Measurements from ENCODE around the gene RUBCNL. TPM values are rescaled to one million over a fixed set of nuclear protein-coding genes. Genes with fewer than 3 reads are reported as not detected.
"Not testable (repeated sequence)": the region's sequence is repeated elsewhere in the genome, so short reads cannot be mapped to it uniquely, and the experiment has no call there.

RUBCNL gene
- 1 to 10 TPM; 1.9 to 3.5 (median 2.0) TPM for polyA plus RNA-seq (ENCODE audit: insufficient read length in 4 of 4)

- peak; percentile 21 to 52 (median 26) for DNase-seq (ENCODE audit: low read depth in 4 of 4, low spot score in 2 of 4)
Observed at GRCh38 chr13:46387064-46387851, at the start of gene RUBCNL. TSS of gene RUBCNL (minus strand) at chr13:46387252. CDS start at chr13:46372475, 14,777 bp downstream.

- not testable (repeated sequence) for DNase-seq (ENCODE audit: low read depth in 4 of 4, low spot score in 2 of 4)
Observed at GRCh38 chr13:46429558-46429957, 42.5 kb upstream of the RUBCNL start.

GRCh38 chr13:46405457-46405856 lies 18.4 kb upstream of the RUBCNL start:
- no peak for DNase-seq (ENCODE audit: low read depth in 4 of 4, low spot score in 2 of 4)

GRCh38 chr13:46404733-46405100 lies 17.7 kb upstream of the RUBCNL start:
- no peak for DNase-seq (ENCODE audit: low read depth in 4 of 4, low spot score in 2 of 4)

- DNase-seq (ENCODE audit: low read depth in 4 of 4, low spot score in 2 of 4), result no peak
Observed at GRCh38 chr13:46403851-46404732, 17.0 kb upstream of the RUBCNL start.

GRCh38 chr13:46402178-46402577 lies 15.1 kb upstream of the RUBCNL start:
- no peak for DNase-seq (ENCODE audit: low read depth in 4 of 4, low spot score in 2 of 4)

GRCh38 chr13:46401432-46401831 lies 14.4 kb upstream of the RUBCNL start:
- DNase-seq (ENCODE audit: low read depth in 4 of 4, low spot score in 2 of 4), result no peak

GRCh38 chr13:46396341-46396740 lies 9.3 kb upstream of the RUBCNL start:
- no peak for DNase-seq (ENCODE audit: low read depth in 4 of 4, low spot score in 2 of 4)

GRCh38 chr13:46392967-46393366 lies 5.9 kb upstream of the RUBCNL start:
- no peak for DNase-seq (ENCODE audit: low read depth in 4 of 4, low spot score in 2 of 4)

GRCh38 chr13:46389457-46390451 lies 2.7 kb upstream of the RUBCNL start:
- DNase-seq (ENCODE audit: low read depth in 4 of 4, low spot score in 2 of 4), result peak in 1 of 4 donors; percentile 23

GRCh38 chr13:46388846-46389245 lies 1.8 kb upstream of the RUBCNL start:
- no peak for DNase-seq (ENCODE audit: low read depth in 4 of 4, low spot score in 2 of 4)

GRCh38 chr13:46388308-46388707 lies 1.3 kb upstream of the RUBCNL start:
- no peak for DNase-seq (ENCODE audit: low read depth in 4 of 4, low spot score in 2 of 4)

- DNase-seq (ENCODE audit: low read depth in 4 of 4, low spot score in 2 of 4), result peak in 2 of 4 donors; percentile 13 to 25
Observed at GRCh38 chr13:46386392-46387063, 524 bp downstream of the RUBCNL start.

- peak in 1 of 4 donors; percentile 8 for DNase-seq (ENCODE audit: low read depth in 4 of 4, low spot score in 2 of 4)
Observed at GRCh38 chr13:46385946-46386345, 1.1 kb downstream of the RUBCNL start.

GRCh38 chr13:46383383-46383782 lies 3.7 kb downstream of the RUBCNL start:
- no peak for DNase-seq (ENCODE audit: low read depth in 4 of 4, low spot score in 2 of 4)

- DNase-seq (ENCODE audit: low read depth in 4 of 4, low spot score in 2 of 4), result no peak
Observed at GRCh38 chr13:46382224-46382623, 4.8 kb downstream of the RUBCNL start.

- DNase-seq (ENCODE audit: low read depth in 4 of 4, low spot score in 2 of 4), result no peak
Observed at GRCh38 chr13:46380242-46380641, 6.8 kb downstream of the RUBCNL start.

- no peak for DNase-seq (ENCODE audit: low read depth in 4 of 4, low spot score in 2 of 4)
Observed at GRCh38 chr13:46379611-46380010, 7.4 kb downstream of the RUBCNL start.

GRCh38 chr13:46378411-46378810 lies 8.6 kb downstream of the RUBCNL start:
- no peak for DNase-seq (ENCODE audit: low read depth in 4 of 4, low spot score in 2 of 4)

GRCh38 chr13:46377554-46377953 lies 9.5 kb downstream of the RUBCNL start:
- no peak for DNase-seq (ENCODE audit: low read depth in 4 of 4, low spot score in 2 of 4)

Data from left renal cortex interstitium (tissue), 4 donors.